ENCODE results near the gene EHD4. TPM values are rescaled to one million over a fixed set of nuclear protein-coding genes. Genes with fewer than 3 reads are reported as not detected.

The EHD4 gene
- total RNA-seq, 1 donor from 2014 or later: 21.1 TPM

DNA sequence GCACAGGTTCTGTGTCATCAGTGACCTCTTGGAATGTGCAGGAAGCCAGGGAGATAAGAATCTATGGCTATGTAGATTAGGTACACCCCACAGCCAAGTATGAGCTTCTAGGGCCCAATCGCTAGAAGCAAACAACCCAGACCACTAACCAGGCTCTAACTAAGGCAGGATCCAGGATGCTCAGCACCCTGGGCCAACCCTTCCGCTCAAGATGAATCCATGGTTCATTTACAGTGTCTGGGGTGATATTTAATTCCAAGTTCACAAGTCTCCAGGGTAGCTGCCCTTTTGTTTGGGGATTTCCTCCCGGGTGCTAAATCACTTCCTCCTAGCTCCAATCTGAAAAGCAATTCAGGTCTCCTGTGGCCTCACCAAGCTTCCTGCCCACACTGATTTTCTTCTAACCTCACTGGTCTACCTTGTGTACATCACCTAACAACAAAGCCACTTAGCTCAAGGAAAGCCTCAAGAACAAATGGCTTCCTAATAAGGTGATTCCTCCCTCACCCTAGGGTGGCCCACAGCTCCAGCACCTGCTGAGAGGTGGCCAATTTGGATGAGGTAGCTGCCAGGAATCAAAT, 2.4 kb downstream of the EHD4 start:
- DNase-seq (ENCODE audit: low read depth) (peak; percentile 23), FAIRE-seq (no peak)
- TF ChIP-seq, protein P1, sequence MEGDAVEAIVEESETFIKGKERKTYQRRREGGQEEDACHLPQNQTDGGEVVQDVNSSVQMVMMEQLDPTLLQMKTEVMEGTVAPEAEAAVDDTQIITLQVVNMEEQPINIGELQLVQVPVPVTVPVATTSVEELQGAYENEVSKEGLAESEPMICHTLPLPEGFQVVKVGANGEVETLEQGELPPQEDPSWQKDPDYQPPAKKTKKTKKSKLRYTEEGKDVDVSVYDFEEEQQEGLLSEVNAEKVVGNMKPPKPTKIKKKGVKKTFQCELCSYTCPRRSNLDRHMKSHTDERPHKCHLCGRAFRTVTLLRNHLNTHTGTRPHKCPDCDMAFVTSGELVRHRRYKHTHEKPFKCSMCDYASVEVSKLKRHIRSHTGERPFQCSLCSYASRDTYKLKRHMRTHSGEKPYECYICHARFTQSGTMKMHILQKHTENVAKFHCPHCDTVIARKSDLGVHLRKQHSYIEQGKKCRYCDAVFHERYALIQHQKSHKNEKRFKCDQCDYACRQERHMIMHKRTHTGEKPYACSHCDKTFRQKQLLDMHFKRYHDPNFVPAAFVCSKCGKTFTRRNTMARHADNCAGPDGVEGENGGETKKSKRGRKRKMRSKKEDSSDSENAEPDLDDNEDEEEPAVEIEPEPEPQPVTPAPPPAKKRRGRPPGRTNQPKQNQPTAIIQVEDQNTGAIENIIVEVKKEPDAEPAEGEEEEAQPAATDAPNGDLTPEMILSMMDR (IDR thresholded peaks at IDR 0.05; ENCODE audit: insufficient read depth, low read length, severe bottlenecking): no peak
- Histone ChIP-seq H3K36me3 (ENCODE audit: control insufficient read depth, insufficient read depth, low read length) (peaks cover 1% of the 10 kb centered on the region), H3K27me3 (ENCODE audit: control insufficient read depth, insufficient read depth, low read length) (no peaks in the 10 kb centered on the region), H3K4me3 (ENCODE audit: low read depth, low read length) (no peak overlapping the region)

DNA sequence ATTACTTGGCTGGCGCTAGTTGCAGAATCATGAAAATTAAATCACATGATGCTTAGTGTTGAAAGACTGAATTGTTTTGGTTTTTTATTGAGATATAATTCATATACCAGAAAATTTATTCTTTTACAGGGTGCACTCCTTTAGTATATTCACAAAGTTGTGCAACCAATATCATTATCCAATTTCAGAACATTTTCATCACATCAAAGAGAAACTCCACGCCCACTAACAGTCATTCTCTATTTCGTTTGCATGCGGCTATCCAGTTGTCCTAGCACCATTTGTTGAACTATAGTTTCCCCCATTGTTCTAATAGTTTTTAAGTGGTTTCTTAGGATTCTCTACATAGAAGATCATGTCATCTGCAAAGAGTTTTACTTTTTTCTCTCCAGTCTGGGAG, 3.7 kb downstream of the EHD4 start:
- TF ChIP-seq, protein P1 (IDR thresholded peaks at IDR 0.05; ENCODE audit: insufficient read depth, low read length, severe bottlenecking): no peak
- FAIRE-seq: no peak
- Histone ChIP-seq H3K27me3 (ENCODE audit: control insufficient read depth, insufficient read depth, low read length) (no peaks in the 10 kb centered on the region), H3K36me3 (ENCODE audit: control insufficient read depth, insufficient read depth, low read length) (peaks cover 1% of the 10 kb centered on the region), H3K4me3 (ENCODE audit: low read depth, low read length) (no peak overlapping the region)
- DNase-seq (ENCODE audit: low read depth): peak; percentile 26

DNA sequence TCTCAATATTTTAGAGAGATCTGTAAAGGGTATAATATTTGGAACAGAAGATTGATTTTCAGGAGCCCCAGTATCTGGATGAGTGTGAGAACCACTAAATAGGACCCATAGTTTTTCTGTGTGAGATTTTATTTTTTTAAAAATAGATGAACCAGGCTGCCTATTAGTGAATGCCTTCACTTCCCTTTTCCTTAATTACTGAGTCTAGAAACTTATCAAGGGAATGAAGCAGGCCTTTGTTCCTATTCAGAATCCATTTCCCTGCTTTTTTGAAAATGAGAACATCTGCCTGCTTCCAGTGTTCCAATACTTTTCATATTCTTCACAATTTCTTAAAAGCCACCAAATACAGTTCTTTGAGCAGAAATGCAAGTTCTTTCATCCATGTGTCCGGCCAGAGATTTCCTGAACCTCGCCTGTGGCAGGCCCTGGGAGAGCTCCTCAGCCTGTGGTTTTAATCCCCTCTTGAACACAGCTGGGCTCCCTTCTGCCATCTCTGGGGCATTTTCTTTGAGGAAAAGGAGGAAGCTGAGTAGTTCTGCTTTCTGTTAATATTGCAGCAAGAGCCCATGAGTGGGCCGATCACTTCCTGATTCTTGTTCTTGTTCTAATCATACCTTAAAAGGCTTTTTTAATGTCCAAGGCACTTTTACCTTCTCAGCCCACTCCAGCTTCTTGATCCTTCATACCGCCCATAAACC, 4.7 kb downstream of the EHD4 start:
- FAIRE-seq (no peak), DNase-seq (ENCODE audit: low read depth) (peak; percentile 60)
- TF ChIP-seq, protein P1 (IDR thresholded peaks at IDR 0.05; ENCODE audit: insufficient read depth, low read length, severe bottlenecking): no peak
- H3K27me3 ChIP-seq (ENCODE audit: control insufficient read depth, insufficient read depth, low read length): no peaks in the 10 kb centered on the region
- no peak overlapping the region for H3K4me3 ChIP-seq (ENCODE audit: low read depth, low read length)
- peaks cover 1% of the 10 kb centered on the region for H3K36me3 ChIP-seq (ENCODE audit: control insufficient read depth, insufficient read depth, low read length)

DNA sequence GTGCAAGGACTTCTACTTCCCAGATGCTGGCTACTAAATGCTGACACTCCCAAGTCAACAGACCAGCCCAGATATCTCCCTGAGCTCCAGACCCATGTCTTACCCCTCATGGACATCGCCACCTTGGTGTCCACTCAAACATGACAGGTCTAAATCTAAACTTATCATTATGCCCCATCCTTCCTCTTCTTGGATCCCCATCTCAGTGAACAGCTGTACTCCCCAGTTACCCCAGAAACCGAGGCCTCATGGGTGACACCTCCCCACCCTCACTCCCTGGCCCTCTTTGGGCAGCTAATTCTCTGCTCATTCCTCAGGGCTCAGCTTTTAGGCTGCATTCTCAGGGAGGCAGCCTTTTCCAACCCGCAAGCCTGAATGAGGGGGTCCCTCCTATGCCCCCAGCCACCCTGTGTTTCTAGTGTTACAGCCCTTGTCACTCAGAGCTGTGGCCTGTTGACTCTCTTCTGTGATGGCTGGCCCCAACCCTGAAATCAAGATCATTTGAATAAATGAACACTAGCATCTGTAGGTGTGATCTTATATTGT, 5.4 kb downstream of the EHD4 start:
- Histone ChIP-seq H3K4me3 (ENCODE audit: low read depth, low read length) (no peak overlapping the region), H3K27me3 (ENCODE audit: control insufficient read depth, insufficient read depth, low read length) (no peaks in the 10 kb centered on the region), H3K36me3 (ENCODE audit: control insufficient read depth, insufficient read depth, low read length) (peaks cover 1% of the 10 kb centered on the region)
- DNase-seq (ENCODE audit: low read depth): no peak
- TF ChIP-seq, protein P1 (IDR thresholded peaks at IDR 0.05; ENCODE audit: insufficient read depth, low read length, severe bottlenecking): no peak
- no peak for FAIRE-seq

DNA sequence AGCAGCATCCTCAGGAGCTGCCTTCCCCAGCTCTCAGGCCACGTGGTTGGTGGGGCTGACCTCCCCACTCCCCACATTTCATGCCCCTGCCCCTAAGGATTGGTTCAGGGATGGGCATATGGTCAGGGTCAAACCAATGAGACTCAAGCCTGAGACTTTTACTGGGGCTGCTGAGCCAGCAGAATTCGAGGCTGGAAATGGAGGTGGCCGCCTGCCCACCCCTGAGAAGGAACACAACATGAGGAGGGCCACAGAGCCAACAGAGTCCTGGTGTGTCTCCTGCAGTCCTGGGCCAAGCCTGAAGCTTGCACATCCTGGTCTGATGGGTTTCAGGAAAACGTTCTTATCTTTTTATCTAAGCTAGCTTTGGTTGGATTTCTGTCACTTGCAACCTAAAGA, 5.9 kb downstream of the EHD4 start:
- Histone ChIP-seq H3K4me3 (ENCODE audit: low read depth, low read length) (no peak overlapping the region), H3K27me3 (ENCODE audit: control insufficient read depth, insufficient read depth, low read length) (no peaks in the 10 kb centered on the region), H3K36me3 (ENCODE audit: control insufficient read depth, insufficient read depth, low read length) (peaks cover 1% of the 10 kb centered on the region)
- no peak for FAIRE-seq
- TF ChIP-seq, protein P1 (IDR thresholded peaks at IDR 0.05; ENCODE audit: insufficient read depth, low read length, severe bottlenecking): no peak
- DNase-seq (ENCODE audit: low read depth): no peak
